NCI-H2171 (cell line): ENCODE data around the gene PRX.
A peak's percentile ranks its signal among the peaks of the same experiment; 100 is the strongest.
"Not testable (repeated sequence)": the region's sequence is repeated elsewhere in the genome, so short reads cannot be mapped to it uniquely, and the experiment has no call there.

ENCODE experiments used
- DNase-seq: peaks from one replicate; lab custom pipeline; 2025; lab: John Stamatoyannopoulos, UW

PRX gene

GRCh38 chr19:40441719-40442253 lies 28.6 kb upstream of the PRX start:
- no peak for DNase-seq

GRCh38 chr19:40438284-40438683 lies 25.1 kb upstream of the PRX start:
- DNase-seq: no peak

GRCh38 chr19:40433391-40434216 lies 20.4 kb upstream of the PRX start:
- DNase-seq: peak; percentile 50

- not testable (repeated sequence) for DNase-seq
These were observed 19.6 kb upstream of the PRX start for GRCh38 chr19:40432760-40433159.

GRCh38 chr19:40431698-40432097 lies 18.5 kb upstream of the PRX start:
- no peak for DNase-seq

- not testable (repeated sequence) for DNase-seq
These were observed 17.1 kb upstream of the PRX start for GRCh38 chr19:40430242-40430641.

- DNase-seq: not testable (repeated sequence)
These were observed 15.0 kb upstream of the PRX start for GRCh38 chr19:40428197-40428596.

- DNase-seq: peak; percentile 99
These were observed 12.5 kb upstream of the PRX start, which contains the start of gene SERTAD1 for GRCh38 chr19:40425450-40426287. TSS of gene SERTAD1 (minus strand) at chr19:40425992. CDS start at chr19:40423546, 2,446 bp downstream.

GRCh38 chr19:40424637-40425449 lies 11.7 kb upstream of the PRX start:
- DNase-seq: no peak

GRCh38 chr19:40423938-40424337 lies 10.8 kb upstream of the PRX start:
- DNase-seq: no peak

GRCh38 chr19:40422748-40423566 lies 9.8 kb upstream of the PRX start:
- DNase-seq: no peak

- DNase-seq: no peak
These were observed 9.0 kb upstream of the PRX start for GRCh38 chr19:40421993-40422747.

GRCh38 chr19:40420766-40421765 lies 7.9 kb upstream of the PRX start:
- peak; percentile 59 for DNase-seq

- no peak for DNase-seq
These were observed 7.2 kb upstream of the PRX start for GRCh38 chr19:40420451-40420765.

- no peak for DNase-seq
These were observed 6.6 kb upstream of the PRX start for GRCh38 chr19:40419780-40420179.

GRCh38 chr19:40419066-40419612 lies 6.0 kb upstream of the PRX start:
- DNase-seq: peak; percentile 42

- no peak for DNase-seq
These were observed 4.9 kb upstream of the PRX start for GRCh38 chr19:40418040-40418439.

- DNase-seq: no peak
These were observed 4.4 kb upstream of the PRX start for GRCh38 chr19:40417643-40417981.
